HG03139 (cell line): ENCODE measurements around the gene INSR.
"Not testable (repeated sequence)": the region's sequence is repeated elsewhere in the genome, so short reads cannot be mapped to it uniquely, and the experiment has no call there.

Experiments
- ATAC-seq: cut with Tn5 transposase; IDR thresholded peaks from one replicate; pipeline ENCODE4 v1.9.1; 2021; ENCODE audit not compliant: unreplicated experiment

The INSR gene

GRCh38 chr19:7147119-7147675 is 147.0 kb downstream of the INSR start:
- ATAC-seq = not testable (repeated sequence)

GRCh38 chr19:7146086-7146485 is 148.1 kb downstream of the INSR start:
- ATAC-seq = not testable (repeated sequence)

- no peak for ATAC-seq
These were observed 148.7 kb downstream of the INSR start for GRCh38 chr19:7145494-7145893.

GRCh38 chr19:7142771-7143170 is 151.4 kb downstream of the INSR start:
- ATAC-seq = no peak

GRCh38 chr19:7140137-7140536 is 154.1 kb downstream of the INSR start:
- ATAC-seq = no peak

- no peak for ATAC-seq
These were observed 155.1 kb downstream of the INSR start for GRCh38 chr19:7139095-7139494.

- no peak for ATAC-seq
These were observed 155.8 kb downstream of the INSR start for GRCh38 chr19:7138402-7138801.

- no peak for ATAC-seq
These were observed 157.1 kb downstream of the INSR start for GRCh38 chr19:7137120-7137519.

GRCh38 chr19:7132054-7132453 is 162.2 kb downstream of the INSR start:
- no peak for ATAC-seq

- no peak for ATAC-seq
These were observed 164.2 kb downstream of the INSR start for GRCh38 chr19:7130043-7130442.

GRCh38 chr19:7126132-7126531 is 168.1 kb downstream of the INSR start:
- ATAC-seq = no peak

- no peak for ATAC-seq
These were observed 169.0 kb downstream of the INSR start for GRCh38 chr19:7125221-7125620.

GRCh38 chr19:7124782-7125181 is 169.4 kb downstream of the INSR start:
- no peak for ATAC-seq

GRCh38 chr19:7122701-7123100 is 171.5 kb downstream of the INSR start:
- ATAC-seq = no peak

- ATAC-seq = no peak
These were observed 173.7 kb downstream of the INSR start for GRCh38 chr19:7120499-7120898.

GRCh38 chr19:7119582-7119981 is 174.6 kb downstream of the INSR start:
- no peak for ATAC-seq

GRCh38 chr19:7117248-7117647 is 177.0 kb downstream of the INSR start:
- no peak for ATAC-seq

- no peak for ATAC-seq
These were observed 178.5 kb downstream of the INSR start for GRCh38 chr19:7115721-7116120.

GRCh38 chr19:7113233-7113632 is 181.0 kb downstream of the INSR start:
- ATAC-seq = no peak

- no peak for ATAC-seq
These were observed 181.5 kb downstream of the INSR start for GRCh38 chr19:7112675-7113074.

- ATAC-seq = no peak
These were observed 184.4 kb downstream of the INSR start for GRCh38 chr19:7109678-7110289.

GRCh38 chr19:7106711-7107657 is 187.2 kb downstream of the INSR start:
- ATAC-seq = no peak
